ENCODE data around the gene DENND4B. TPM values are rescaled to one million over a fixed set of nuclear protein-coding genes. Genes with fewer than 3 reads are reported as not detected.

The DENND4B gene
- total and polyA plus RNA-seq, 10 of the 15 experiments (the other 5 are each of a cell fraction or from before 2014, with no cell fraction given) = 12.0 to 74.8 (median 22.7) TPM

GRCh38 chr1:153967107-153967999 is 20.8 kb upstream of the DENND4B start, which contains the start of gene CREB3L4 (continued):
- TF ChIP-seq ZNF592 (IDR thresholded peaks at IDR 0.05) (no peak), RELA (IDR thresholded peaks at IDR 0.05; ENCODE audit: borderline replicate concordance, partially characterized antibody) (peak; percentile 76), SIX5 (IDR thresholded peaks at IDR 0.05; ENCODE audit: low read depth, low read length, severe bottlenecking) (no peak), CREB1 (IDR thresholded peaks at IDR 0.05; ENCODE audit: low read depth) (no peak), YBX1 (IDR thresholded peaks at IDR 0.05) (no peak), BMI1 (IDR thresholded peaks at IDR 0.05; ENCODE audit: borderline replicate concordance) (no peak), IKZF1 (conservative IDR thresholded peaks at IDR 0.05) (peak; percentile 95), E2F4 (IDR thresholded peaks at IDR 0.05; ENCODE audit: low read depth, low read length) (peak; percentile 15; the same call in 1 of the 2 replicates), WRNIP1 (IDR thresholded peaks at IDR 0.05; ENCODE audit: borderline replicate concordance, low read depth, low read length) (no peak), FOXM1 (IDR thresholded peaks at IDR 0.05; ENCODE audit: low read depth, low read length) (no peak), LARP7 (IDR thresholded peaks at IDR 0.05) (peak; percentile 60; the same call in 1 of the 2 replicates), CHD2 (IDR thresholded peaks at IDR 0.05; ENCODE audit: borderline replicate concordance, low read depth, low read length) (peak; percentile 92), ZNF384 (IDR thresholded peaks at IDR 0.05; ENCODE audit: borderline replicate concordance, low read depth, low read length) (peak; percentile 91), MEF2B (IDR thresholded peaks at IDR 0.05; ENCODE audit: partially characterized antibody, poor library complexity, severe bottlenecking) (peak; percentile 71), CBX5 (IDR thresholded peaks at IDR 0.05; ENCODE audit: low read depth) (no peak), STAT3 (IDR thresholded peaks at IDR 0.05; ENCODE audit: low read depth, low read length) (no peak), MYB (IDR thresholded peaks at IDR 0.05; ENCODE audit: borderline replicate concordance, low read depth, low read length) (no peak), ZBED1 (IDR thresholded peaks at IDR 0.05; ENCODE audit: borderline replicate concordance) (no peak), NFYA (IDR thresholded peaks at IDR 0.05; ENCODE audit: borderline replicate concordance, low read depth, low read length) (peak; percentile 91), HDAC6 (IDR thresholded peaks at IDR 0.05; ENCODE audit: unreplicated experiment) (no peak), ZSCAN29 (IDR thresholded peaks at IDR 0.05) (no peak), ESRRA (IDR thresholded peaks at IDR 0.05; ENCODE audit: low read length) (0 out of 2 replicates have a peak, but pooled peaks have one; percentile 33), CHD4 (IDR thresholded peaks at IDR 0.05) (no peak), RUNX3 (IDR thresholded peaks at IDR 0.05; ENCODE audit: low read length) (no peak), SPI1 (IDR thresholded peaks at IDR 0.05; ENCODE audit: borderline replicate concordance, insufficient read depth, low read depth, low read length) (no peak)

Measured in GM12878 (cell line).